ENCODE results near the gene TFF2.

TFF2 gene, protein sequence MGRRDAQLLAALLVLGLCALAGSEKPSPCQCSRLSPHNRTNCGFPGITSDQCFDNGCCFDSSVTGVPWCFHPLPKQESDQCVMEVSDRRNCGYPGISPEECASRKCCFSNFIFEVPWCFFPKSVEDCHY

DNA sequence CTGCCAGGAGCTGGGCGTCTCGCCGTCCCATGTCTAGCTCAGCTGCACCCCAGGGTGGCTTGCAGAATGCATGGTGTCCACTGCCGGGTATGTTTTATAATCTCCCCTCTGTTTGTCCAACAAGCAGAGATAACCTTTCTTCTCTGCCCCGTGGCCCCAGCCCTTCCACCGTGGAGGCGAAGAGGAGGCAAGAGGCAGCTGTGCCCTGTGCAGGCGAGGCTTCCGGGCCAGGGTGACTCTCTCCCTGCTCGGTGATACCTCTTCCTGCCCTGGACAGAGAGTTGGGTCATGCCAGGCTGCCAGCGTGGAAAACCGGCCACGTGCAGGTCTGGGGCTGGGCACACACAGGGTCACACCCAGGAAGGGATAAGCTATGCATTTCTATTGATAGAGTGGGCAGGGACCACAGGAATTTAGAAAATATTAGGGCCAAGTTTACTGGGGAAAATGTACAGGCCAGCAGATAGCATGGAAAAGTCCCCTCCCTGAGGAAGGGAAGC, at the start of gene TFF2:
TFF2 (minus strand) TSS at position 68 of the 500 bp plus-strand sequence; CDS start at position 31, 37 bp downstream.
- no peak for DNase-seq

DNA sequence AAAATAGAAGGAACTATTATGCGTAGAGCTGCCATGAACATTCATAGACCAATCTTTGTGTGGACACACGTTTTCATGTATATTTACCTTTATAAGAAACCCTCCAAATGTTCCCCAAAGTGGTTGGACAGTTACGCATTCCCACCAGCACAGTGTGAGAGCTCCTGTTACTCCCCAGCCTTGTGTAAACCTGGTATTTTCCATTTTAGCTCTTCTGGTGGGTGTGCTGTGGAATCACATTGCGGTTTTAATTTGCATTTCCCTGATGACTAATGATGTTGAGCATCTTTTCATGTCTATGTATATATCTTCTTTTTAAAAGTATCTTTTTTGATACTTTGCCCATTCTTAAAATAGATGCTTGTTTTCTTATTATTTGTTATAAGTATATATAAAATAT, 49.7 kb upstream of the TFF2 start:
- DNase-seq, result no peak

DNA sequence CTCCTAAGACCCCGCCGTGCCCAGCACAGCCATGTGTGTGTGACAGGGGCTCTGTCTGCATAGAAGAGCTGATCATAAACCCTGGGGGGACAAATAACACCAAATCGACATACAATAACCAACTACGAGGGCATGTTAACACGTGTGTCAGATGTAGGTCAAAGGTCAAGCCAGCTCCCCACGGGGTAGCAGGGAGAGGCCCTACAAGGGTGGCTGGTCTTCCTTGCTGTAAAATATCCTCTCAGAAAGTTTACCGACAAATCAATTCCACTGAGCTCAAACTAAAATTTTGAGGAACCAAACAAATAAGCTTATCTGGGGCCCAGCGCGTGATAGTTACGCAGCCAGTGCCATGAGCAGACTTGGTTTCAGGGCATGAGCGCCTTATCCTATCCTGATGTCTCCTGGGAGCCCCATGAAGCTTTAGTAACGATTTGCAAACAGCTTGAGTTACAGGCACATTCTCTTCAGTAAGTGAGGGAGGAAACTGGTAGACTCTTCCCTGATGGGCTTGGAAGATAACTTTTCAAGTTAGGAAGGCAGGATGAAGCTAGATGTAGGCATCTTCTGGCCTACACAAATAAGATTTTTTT, 47.7 kb upstream of the TFF2 start:
- no peak for DNase-seq

DNA sequence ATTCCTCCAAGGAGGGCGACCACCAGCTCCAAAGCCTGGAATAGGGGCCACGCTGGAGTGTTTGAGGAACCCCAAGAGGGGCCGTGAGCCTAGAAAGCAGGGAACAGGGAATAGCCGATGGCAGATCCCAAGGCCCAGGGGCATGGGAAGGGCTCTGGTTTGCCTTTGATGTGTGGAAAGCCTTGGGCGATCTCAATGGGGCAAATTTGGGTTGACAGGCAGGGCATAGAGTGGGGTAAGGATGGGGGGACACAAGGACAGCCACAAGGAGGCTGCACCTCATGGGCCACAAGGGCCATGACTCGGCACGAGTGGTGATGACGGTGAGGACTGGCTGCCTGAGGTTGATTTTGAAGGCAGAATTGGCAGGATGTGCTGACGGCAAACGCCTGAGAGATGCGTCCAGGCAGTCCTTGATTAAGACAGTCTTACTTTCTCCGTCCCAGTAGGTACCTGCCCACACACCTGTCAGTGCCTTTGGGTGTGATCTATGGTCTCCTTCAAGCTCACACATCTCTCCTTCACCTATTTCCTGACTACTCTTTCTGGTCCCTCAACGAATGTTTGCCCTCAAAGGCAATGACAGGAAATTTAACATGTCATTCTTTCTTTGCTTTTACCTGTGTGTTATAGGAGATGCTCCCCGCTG, 47.1 kb upstream of the TFF2 start:
- DNase-seq, result no peak

DNA sequence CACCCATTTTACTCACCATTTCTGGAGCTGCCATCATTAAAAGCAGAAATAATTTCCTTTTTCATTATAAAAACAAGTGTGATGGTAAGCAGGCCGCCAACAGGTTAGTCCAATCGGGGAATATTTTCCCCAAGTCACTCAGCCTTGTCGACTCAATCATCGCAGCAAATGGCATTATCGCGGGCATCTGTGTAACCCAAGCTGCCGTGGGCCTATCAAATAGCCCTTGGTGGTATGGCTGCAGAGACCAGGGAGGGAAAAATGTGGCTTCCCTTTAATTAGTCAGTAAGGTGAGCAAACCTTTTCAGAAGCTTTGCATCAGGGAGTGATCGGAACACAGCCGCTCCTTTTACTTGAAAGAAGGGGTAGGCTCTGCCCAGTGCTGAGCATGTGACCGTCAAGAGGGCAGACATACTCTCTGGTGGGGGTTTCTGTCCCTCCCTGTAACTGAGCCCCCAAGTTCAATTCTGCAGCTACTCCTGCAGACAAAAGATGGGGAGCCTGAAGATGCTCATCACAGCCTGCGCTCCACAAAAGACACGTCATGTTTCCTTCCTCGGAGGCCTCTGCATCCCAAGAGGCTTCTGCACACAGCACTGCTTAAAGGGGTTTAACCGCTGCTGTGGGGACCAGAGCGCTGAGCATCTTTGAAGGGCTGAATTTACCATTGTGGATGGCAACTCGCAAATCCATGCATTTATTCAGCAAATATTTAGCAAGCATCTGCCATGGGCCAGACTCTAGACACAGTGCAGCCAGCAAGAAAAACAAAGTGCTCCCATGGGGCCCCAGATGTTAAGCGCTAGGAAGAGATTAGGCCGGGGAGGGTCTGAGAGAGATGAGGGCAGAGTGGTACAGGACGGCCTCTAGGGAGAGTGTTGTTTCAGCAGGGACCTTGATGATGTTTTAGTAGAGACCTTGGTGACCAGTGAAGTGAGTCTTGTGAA, 46.3 kb upstream of the TFF2 start:
- no peak for DNase-seq

DNA sequence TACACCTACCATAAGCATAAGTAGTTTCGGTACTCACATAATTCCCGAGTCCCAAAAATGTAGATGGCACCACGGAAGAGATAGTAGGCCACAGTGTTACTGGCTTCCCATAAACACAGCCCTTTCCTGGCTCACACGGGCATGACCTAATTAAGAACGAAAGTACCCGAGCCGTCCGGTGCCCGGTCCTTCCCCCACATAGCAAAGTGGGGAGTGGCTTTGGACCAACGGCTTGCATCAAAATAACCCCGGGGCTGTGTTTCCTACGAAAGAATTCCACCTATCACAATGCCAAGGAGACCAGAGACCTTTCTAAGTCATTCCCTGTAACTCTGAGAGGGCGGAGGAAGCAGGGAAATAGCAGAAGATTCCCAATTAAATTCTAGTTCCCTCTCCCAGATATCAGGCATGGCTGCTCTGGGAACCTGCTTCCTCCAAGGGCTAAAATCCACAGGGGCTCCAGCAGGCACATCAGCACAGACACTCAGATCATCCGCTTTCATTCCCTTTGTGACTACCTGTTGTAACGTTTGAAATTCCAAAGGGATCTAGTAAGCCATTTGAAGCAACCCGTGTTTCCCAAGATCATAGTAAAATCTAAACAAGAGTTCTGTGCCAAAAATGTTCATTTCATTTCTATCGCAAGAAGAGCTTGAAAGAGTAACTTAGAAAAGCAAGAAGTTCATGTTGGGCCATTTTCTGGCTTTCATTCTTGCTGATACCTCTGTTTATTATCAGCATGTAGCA, 45.3 kb upstream of the TFF2 start, which contains the start of gene TMPRSS3:
TMPRSS3 (minus strand) TSS at position 148 of the 747 bp plus-strand sequence. CDS start 635 bp downstream, outside the sequence.
- no peak for DNase-seq

DNA sequence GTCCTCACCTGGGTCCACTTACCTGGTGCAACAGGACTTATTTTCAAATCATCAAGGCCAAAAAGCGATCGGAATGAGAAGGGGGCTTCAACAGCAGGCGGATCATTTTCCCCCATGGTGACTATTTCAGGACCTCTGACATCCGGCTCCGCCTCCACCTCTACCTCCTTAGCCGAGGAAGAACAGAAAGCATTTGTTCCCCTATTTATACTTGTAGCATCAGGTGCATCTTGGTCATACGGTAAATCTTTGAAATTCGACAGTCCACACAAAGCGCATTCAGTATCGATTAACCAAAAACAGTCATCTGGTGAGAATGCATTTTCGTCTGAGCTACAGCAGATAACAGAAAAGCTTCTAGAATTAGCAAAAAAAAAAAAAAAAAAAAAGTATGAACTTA, 44.5 kb upstream of the TFF2 start:
- no peak for DNase-seq

DNA sequence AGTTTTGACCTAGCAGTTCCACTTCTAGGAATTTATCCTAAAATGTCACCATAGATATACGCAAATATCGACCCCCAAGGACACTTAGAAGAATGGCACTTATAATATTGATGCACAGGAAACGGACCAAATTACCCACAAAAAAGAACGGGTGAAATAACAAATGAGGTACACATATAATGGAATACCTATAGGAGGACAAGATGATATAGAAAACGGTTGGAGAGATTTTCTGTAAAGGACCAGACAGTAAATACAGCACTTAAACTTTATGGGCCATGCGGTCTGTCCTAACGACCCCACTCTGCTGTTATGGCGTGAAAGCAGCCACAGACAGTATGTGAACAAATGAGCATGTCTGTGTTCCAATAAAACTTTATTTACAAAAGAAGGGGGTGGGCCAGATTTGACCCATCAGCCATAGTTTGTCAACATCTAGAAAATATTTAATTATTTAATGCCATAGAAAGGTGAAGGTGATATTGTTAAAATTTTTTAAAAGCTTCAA, 42.7 kb upstream of the TFF2 start:
- no peak for DNase-seq

DNA sequence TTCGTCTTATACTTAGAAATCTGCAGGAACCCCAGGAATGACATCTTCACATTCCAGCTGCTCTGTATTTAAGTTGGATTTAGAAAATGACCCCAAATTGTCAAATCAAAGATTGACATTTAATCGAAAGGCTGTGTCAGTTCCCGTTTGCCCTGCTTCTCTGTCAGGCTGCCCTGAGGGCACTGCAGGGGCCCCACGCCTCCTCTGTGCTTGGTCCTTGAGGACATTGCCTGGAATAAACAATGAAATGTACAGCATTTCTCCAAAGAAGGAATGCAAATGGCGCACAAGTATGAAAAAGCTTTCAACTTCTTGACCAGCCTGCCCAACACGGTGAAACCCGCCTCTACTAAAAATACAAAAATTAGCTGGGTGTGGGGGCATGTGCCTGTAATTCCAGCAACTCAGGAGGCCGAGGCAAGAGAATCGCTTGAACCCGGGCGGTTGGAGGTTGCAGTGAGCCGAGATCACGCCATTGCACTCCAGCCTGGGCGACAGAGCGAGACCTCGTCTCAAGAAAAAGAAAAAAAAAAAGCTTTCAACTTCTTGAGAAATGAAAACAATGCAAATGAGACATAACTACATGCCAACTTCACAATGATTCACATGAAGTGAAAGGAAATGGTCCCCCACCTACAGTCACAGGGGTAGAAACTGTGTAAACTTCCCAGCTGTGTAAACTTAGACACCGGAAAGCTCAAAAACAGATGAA, 42.1 kb upstream of the TFF2 start:
- DNase-seq, result peak; percentile 18 to 46

DNA sequence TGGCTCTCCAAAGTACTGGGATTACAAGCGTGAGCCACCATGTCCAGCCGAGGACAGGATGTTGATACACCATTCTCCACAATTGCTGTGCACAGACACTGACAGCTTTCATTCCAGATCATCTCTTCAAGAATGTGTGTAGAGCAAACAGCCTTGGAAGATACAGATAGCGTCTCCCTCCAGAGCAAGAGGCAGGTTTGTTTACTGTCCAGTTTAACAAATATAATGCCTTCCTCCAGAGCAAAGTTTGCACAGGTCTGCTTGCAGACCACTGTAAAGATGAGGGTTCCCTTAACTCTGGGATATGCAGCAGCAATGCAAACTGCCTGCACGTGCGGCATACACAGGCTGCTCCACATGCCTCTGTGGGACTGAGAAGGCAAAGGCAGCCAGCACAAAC, 40.5 kb upstream of the TFF2 start:
- DNase-seq, result no peak

DNA sequence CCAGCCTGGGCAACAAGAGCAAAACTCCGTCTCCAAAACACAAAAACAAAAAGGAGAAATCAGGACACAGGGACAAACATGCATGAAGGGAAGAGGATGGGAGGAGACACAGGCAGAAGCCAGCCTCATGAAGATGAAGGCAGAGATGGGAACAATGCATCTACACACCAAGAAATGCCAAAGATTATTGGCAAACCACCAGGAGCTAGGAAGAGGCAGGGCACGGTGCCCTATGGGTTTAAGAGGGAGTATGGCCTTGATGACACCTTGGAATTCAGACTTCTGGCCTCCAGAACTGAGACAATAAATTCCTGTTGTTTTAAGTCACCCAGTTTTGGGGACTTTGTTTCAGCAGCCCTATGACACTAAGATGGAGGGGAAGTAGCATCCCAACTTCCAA, 39.9 kb upstream of the TFF2 start:
- no peak for DNase-seq

DNA sequence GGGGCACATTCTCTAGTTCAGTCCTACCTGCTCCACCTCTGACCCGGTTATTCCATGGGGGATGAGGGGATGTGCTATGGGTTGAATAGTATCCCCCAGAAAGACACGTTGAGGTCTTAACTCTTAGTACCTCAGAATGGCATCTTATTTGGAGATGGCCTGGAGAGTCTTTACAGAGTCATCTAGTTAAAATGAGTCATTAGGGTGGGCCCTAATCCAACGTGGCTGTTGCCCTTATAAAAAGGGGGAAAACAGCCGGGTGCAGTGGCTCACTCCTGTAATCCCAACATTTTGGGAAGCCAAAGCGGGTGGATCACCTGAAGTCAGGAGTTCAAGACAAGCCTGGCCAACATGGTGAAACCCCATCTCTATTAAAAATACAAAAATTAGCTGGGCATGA, 39.4 kb upstream of the TFF2 start:
- no peak for DNase-seq

DNA sequence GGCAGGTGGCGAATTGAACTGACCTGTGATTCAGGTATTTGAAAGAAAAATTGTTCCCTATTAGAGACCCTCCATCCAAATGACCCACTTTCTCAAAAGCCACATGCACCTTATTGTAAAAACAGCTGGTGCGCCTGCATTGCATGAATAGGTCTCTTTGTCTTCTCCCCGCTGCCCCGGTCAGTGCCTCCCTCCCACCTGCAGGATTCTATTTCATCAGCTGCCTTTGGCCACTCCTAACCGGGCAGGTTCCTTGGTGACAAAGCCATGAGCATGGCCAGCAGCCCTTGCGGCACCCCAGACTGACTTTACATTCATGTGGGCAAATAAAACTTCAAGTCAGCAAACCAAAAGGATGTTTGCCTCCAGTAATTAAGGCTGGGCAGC, 38.6 kb upstream of the TFF2 start:
- no peak for DNase-seq

DNA sequence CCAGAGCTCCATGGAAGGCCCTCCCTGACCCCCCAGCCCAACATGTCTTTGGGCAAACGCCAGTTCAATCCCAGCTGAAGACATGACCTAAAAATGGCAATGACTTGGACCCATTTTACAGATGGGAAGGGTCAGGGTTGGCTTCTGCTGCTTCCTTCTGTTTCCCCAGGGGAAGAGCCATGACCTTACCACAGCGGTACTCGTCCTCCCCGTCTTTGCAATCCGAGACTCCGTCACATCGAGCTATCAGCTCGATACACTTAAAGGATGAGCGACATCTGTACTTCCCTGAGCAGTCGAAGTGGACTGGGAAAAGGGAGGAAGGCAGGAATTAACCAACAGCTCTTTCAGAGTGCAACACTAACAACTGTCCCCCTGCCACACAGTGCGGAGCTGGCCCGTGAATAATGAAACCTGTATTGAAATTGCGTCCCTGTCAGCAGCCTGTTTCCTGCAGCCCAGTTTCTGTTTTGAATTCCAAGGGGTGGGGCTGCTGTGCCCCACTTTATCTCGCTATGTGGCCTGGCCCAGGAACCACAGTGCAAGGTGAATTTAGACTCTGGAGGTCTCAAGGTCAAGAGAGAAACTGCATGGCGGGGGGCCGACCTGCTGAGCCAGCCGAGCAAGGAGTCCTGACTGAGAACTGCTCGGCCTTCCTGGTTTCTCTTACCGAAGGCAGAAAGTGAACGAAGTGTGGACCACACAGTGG, 38.1 kb upstream of the TFF2 start:
- no peak for DNase-seq

DNA sequence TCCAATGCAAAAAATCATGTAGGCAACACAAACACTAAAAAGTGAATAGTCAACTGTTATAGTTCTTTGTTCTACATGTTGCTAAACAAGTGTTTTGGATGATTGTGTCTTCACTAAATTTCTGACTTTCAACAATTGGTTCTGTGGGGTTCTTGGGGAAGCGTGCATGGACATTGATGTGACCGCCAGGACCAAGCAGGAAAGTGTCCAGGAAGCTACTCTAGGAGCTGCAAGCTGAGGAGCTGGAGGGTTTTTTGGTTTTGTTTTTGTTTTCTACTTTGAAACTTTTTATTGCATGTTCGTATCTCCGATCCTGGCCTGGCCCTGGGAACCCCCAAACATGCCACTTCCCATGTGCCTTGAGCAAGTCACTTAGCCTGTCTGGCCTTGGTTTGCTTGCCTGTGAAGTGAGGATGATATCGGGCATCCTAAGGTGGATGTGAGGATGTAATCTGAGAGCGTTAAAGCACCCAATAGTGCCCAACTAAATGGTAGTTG, 37.1 kb upstream of the TFF2 start:
- no peak for DNase-seq

DNA sequence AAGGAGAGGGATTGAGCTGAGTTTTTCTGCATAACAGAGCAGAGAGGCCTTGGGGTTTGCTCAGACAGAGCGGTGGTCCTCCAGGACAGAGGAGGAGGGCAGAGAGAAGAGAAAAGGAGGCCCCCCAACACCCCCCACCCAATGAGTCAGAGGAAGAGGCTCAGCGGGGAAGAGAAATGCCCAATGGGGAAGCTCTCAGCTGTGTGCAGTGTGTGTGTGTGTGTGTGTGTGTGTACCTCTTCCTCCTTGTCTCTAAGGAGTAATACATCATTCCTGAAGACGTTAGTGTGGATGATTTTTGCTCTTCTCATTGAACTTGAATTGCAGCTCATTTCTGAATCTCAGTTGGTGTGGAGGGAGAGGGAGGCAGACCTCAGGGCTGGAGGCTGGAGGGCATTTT, 36.4 kb upstream of the TFF2 start:
- peak in 1 of 2 donors; percentile 15 for DNase-seq

DNA sequence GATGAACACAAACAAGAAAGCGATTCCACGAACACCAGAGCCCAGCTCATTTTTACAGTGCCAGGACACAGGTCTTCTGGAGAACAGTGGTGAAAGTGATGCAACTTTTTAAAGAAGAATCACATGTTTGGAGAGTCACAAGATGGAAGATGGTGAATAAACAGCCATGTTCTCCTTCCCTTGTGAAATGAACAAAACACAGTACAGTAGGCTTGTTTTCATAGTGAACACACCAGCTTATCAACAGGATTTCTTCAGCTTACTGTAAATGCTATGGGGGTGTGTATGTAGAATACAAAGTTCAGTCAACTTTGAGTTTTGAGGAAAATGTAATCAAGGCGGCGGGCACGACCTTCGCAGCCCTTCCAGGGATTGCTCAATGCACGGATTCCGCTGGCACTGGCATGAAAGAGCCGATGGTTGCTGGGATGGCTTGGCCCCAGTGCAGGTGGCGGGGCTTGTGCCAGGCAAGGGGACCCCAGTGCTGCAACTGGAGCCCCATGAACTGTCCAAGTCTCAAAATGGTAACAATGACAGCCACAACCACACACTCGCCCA, 35.3 kb upstream of the TFF2 start:
- no peak for DNase-seq

DNA sequence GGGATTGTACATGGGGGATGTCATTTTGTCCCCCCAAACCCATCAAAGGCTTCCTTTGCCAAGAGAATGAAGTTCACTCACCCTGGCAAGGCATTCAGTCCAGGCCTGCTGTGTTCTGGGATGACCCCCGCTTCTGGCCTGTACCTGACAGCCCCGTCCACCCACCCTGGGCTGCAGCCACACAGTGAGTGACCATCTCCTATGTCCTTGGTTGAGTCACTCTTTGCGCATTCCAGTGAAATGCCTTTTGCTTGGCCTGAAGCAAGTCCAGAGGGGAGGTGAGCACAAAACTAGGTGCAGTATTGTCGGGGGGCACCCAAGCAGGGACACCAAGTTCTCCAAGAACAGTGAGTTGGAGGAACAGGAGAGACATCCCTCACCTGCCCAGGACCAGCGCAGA, 34.8 kb upstream of the TFF2 start:
- DNase-seq, result no peak

DNA sequence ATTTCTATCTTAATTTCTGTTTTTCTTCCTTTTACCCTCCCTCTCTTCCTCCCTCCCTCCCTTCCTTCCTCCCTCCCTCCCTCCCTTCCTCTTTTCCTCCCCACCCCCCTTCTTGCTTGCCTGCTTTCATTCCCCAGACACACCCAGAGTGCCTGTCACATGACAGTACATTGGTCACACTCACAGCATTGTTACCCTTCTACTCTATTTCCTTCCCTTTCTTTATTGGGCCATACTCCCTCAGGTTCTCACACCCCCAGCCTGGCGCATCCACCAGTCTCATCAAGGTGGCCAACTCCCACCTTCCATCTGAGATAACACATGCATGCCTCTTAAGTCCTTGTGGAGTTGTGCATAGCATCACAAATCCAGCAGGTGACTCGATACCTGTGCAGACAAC, 34.2 kb upstream of the TFF2 start:
- no peak for DNase-seq

DNA sequence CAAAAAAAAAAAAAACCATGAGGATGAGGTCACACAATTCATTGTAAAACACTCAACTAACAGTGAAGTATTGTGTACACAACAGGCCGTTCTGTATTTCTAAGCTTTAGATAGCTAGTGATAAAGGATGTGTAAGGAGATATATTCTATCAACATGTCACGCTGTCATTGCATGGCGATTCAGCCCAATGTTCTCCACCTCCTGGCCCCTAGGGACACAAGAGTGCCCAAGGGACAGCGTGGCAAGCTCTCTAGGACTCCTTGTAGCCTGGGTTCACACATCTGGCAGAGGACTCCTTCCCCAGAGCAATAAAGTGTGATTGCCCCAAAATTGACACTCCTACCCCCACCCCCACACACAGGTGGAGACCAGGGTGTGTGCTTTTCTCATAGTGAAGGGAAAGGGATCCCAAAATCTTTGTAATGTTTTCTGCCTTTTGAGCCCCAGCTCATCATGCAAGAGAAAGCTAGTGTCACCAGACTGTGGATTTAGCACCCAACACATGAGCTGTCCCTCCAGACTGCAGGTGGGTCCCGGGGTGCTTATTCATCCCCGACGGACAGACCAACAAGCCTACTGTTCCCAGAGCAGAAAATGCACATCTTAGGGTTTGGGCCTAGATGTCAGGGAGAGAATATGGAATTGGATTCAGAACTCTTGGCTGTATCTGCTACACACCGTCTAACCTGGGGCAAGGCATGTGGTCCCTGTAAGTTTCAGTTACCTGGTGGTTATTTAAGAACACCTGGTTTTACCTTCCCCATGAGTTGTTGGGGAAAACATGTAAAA, 33.6 kb upstream of the TFF2 start:
- DNase-seq, result no peak
